GM23338 (cell line): Measurements from ENCODE around the gene SLC9A4. TPM values are rescaled to one million over a fixed set of nuclear protein-coding genes. Genes with fewer than 3 reads are reported as not detected.

Experiments used
- ATAC-seq: fragments of 200-7000 bp; cut with Tn5 transposase; 3 replicates; pipeline ENCODE4 v1.9.1; 2020
- DNase-seq: peaks from one replicate; pipeline ENCODE4 v3.0.0-alpha.2; 2015; ENCODE audit warnings: low spot score
- H2AFZ ChIP-seq: fragments of 200-600 bp; sonication (generic); 2 replicates; pipeline ENCODE4 v1.8.0; 2016; ENCODE audit warnings: antibody characterized with exemption, mild to moderate bottlenecking, moderate library complexity
- H3F3A ChIP-seq: fragments of 200-600 bp; sonication (generic); replicated peaks from 2 replicates; pipeline ENCODE4 v1.8.0; 2017; ENCODE audit warnings: antibody characterized with exemption, mixed run types, low read depth
- H3K27ac ChIP-seq: fragments of 200-600 bp; sonication (generic); 2 replicates; pipeline ENCODE4 v1.6.1; 2016; ENCODE audit warnings: low read depth
- H3K27me3 ChIP-seq: fragments of 200-600 bp; sonication (generic); 2 replicates; pipeline ENCODE4 v1.8.0; 2016; ENCODE audit warnings: mild to moderate bottlenecking, mixed run types, moderate library complexity; ENCODE audit not compliant: insufficient read depth
- H3K36me3 ChIP-seq: fragments of 200-600 bp; sonication (generic); 2 replicates; pipeline ENCODE4 v1.8.0; 2016; ENCODE audit warnings: mild to moderate bottlenecking; ENCODE audit not compliant: insufficient read depth
- H3K4me1 ChIP-seq: fragments of 200-600 bp; sonication (generic); 2 replicates; pipeline ENCODE4 v1.8.0; 2016; ENCODE audit warnings: mild to moderate bottlenecking, moderate library complexity; ENCODE audit not compliant: insufficient read depth
- H3K4me2 ChIP-seq: fragments of 200-600 bp; sonication (generic); 2 replicates; pipeline ENCODE4 v1.7.1; 2017; ENCODE audit warnings: mixed run types
- H3K4me3 ChIP-seq: fragments of 200-600 bp; sonication (generic); 2 replicates; pipeline ENCODE4 v1.6.1; 2016; ENCODE audit warnings: mixed run types
- H3K79me2 ChIP-seq: fragments of 200-600 bp; sonication (generic); replicated peaks from 2 replicates; pipeline ENCODE4 v1.8.0; 2017; ENCODE audit warnings: mild to moderate bottlenecking; ENCODE audit not compliant: insufficient read depth
- H3K9me2 ChIP-seq: fragments of 200-600 bp; sonication (generic); 2 replicates; pipeline ENCODE4 v1.8.0; 2017; ENCODE audit not compliant: insufficient read depth
- H4K20me1 ChIP-seq: fragments of 200-600 bp; sonication (generic); replicated peaks from 2 replicates; pipeline ENCODE4 v1.8.0; 2017; ENCODE audit warnings: mild to moderate bottlenecking; ENCODE audit not compliant: insufficient read depth
- H3K27ac Mint-ChIP-seq: 2 replicates; pipeline ENCODE4 v1.8.0; 2020; ENCODE audit warnings: inconsistent platforms, mild to moderate bottlenecking, moderate library complexity, mixed read lengths
- H3K27me3 Mint-ChIP-seq: 3 replicates; pipeline ENCODE4 v1.8.0; 2022; ENCODE audit warnings: low read depth, mild to moderate bottlenecking, moderate library complexity, mixed read lengths, inconsistent platforms; ENCODE audit not compliant: insufficient read depth, poor library complexity
- H3K36me3 Mint-ChIP-seq: 3 replicates; pipeline ENCODE4 v1.8.0; 2021; ENCODE audit warnings: low read depth, mild to moderate bottlenecking, inconsistent platforms, moderate library complexity, mixed read lengths
- H3K4me1 Mint-ChIP-seq: 3 replicates; pipeline ENCODE4 v1.8.0; 2020; ENCODE audit warnings: mild to moderate bottlenecking, inconsistent platforms, mixed read lengths
- H3K4me3 Mint-ChIP-seq: 3 replicates; pipeline ENCODE4 v1.8.0; 2021; ENCODE audit warnings: moderate library complexity, mild to moderate bottlenecking, inconsistent platforms, mixed read lengths
- H3K9me3 Mint-ChIP-seq: 3 replicates; pipeline ENCODE4 v1.8.0; 2020; ENCODE audit warnings: moderate library complexity, mild to moderate bottlenecking, inconsistent platforms, mixed read lengths
- EZH2 ChIP-seq: fragments of 200-600 bp; sonication (generic); IDR thresholded peaks from one replicate; pipeline ENCODE4 v1.8.0; 2017; ENCODE audit warnings: antibody characterized with exemption, mild to moderate bottlenecking, low read depth; ENCODE audit not compliant: unreplicated experiment
- EZH2phosphoT487 ChIP-seq: fragments of 200-600 bp; sonication (generic); IDR thresholded peaks from one replicate; pipeline ENCODE4 v1.8.1; 2018; ENCODE audit warnings: antibody characterized with exemption; ENCODE audit not compliant: unreplicated experiment
- JUNB ChIP-seq: IDR thresholded peaks from one replicate; pipeline ENCODE4 v1.6.1; 2016; ENCODE audit warnings: antibody characterized with exemption; ENCODE audit not compliant: unreplicated experiment
- NANOG ChIP-seq: IDR thresholded peaks from 2 replicates; pipeline ENCODE4 v1.6.1; 2016; ENCODE audit warnings: antibody characterized with exemption, borderline replicate concordance
- POLR2AphosphoS5 ChIP-seq: IDR thresholded peaks from 2 replicates; pipeline ENCODE4 v1.6.1; 2016; ENCODE audit warnings: antibody characterized with exemption, low read depth
- STAT1 ChIP-seq: IDR thresholded peaks from one replicate; pipeline ENCODE4 v1.6.1; 2016; ENCODE audit warnings: antibody characterized with exemption; ENCODE audit not compliant: unreplicated experiment
- ZNF114 ChIP-seq: fragments of 250-450 bp; sonication (Bioruptor Pico); IDR thresholded peaks from 2 replicates; pipeline ENCODE4 v1.5.0; 2020; ENCODE audit warnings: mild to moderate bottlenecking, moderate library complexity
- ZNF331 ChIP-seq: fragments of 250-450 bp; sonication (Bioruptor Pico); IDR thresholded peaks from 2 replicates; pipeline ENCODE4 v1.5.0; 2020; ENCODE audit warnings: low read depth, mild to moderate bottlenecking, moderate library complexity
- polyA plus RNA-seq: library from polyadenylated mRNA; unstranded; fragments of >200 nt; fragmentation: Nextera tagmentation; extraction: Ambion mirVana; gene quantifications from 2 replicates; pipeline ENCODE4 v1.2.1, GENCODE V29; 2016
- total RNA-seq: library from RNA; depleted of rRNA; stranded (reverse); fragments of >200 nt; shearing (Covaris generic); gene quantifications from 2 replicates; pipeline ENCODE4 v1.2.3, GENCODE V29; 2014
- TF ChIP-seq, protein P1 (sequence below), 2 experiments: fragments of 200-600 bp in 1 of 2; sonication (generic) in 1 of 2; conservative IDR thresholded peaks; 2 replicates each; pipeline versions ENCODE4 v1.5.1 to v1.6.1; 2016 to 2017; ENCODE audit warnings: antibody characterized with exemption in 2 of 2, low read depth in 2 of 2, mild to moderate bottlenecking in 2 of 2, moderate library complexity in 1 of 2
- TF ChIP-seq, protein P2 (sequence below): IDR thresholded peaks from 2 replicates; pipeline ENCODE4 v1.6.1; 2016; ENCODE audit warnings: antibody characterized with exemption
- TF ChIP-seq, protein P3 (sequence below): IDR thresholded peaks from one replicate; pipeline ENCODE4 v1.6.1; 2018; ENCODE audit warnings: antibody characterized with exemption; ENCODE audit not compliant: unreplicated experiment
- TF ChIP-seq, protein P4 (sequence below): fragments of 250-450 bp; sonication (Bioruptor Pico); IDR thresholded peaks from 2 replicates; pipeline ENCODE4 v1.5.0; 2020; ENCODE audit warnings: mild to moderate bottlenecking, moderate library complexity

Gene SLC9A4
- total and polyA plus RNA-seq, 2 experiments from 2014 or later: not detected

DNA sequence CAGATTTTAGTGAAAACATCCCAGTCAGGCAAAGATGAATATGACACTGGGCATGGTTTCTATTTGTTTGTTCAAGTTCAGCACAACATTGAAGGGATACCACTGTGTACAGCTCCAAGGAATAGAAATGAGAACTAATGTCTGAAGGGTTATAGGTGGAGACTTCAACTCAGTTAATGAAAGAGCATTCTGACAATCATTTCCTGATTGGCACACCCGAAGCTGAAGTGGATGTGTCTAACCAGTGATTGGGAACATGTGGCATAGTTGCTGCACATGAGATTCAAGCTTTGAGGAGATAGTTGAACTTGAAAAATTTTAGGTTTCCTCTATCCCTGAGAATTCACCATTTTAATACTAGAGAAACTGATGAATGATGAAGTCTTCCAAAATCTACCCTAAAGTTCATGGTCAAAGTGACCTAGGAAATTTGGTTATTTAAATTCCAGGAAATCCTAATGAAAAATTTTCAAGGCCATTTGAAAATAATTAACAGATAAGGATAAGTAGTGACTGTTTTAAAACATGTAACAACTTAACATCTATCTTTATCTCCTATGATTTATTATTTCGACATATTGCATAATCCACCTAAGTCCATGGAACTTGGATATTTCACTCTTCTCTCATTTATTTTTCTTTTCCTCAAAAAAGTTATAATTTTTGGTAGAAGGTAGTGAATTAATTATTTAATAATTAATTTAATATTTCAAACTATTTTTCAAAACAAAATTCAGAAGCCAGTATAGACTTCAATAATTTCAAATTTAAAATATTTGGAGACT, 38.0 kb downstream of the SLC9A4 start:
- Mint-ChIP-seq H3K36me3 (no peaks in the 10 kb centered on the region; the same call in 2 of the 3 replicates), H3K4me3 (no peak overlapping the region), H3K9me3 (peaks cover 3% of the 10 kb centered on the region; the same call in 2 of the 3 replicates), H3K4me1 (peaks cover 12% of the 10 kb centered on the region; the same call in 2 of the 3 replicates), H3K27me3 (peaks cover 4% of the 10 kb centered on the region), H3K27ac (no peak overlapping the region)
- no peak for TF ChIP-seq STAT1
- TF ChIP-seq, protein P1, sequence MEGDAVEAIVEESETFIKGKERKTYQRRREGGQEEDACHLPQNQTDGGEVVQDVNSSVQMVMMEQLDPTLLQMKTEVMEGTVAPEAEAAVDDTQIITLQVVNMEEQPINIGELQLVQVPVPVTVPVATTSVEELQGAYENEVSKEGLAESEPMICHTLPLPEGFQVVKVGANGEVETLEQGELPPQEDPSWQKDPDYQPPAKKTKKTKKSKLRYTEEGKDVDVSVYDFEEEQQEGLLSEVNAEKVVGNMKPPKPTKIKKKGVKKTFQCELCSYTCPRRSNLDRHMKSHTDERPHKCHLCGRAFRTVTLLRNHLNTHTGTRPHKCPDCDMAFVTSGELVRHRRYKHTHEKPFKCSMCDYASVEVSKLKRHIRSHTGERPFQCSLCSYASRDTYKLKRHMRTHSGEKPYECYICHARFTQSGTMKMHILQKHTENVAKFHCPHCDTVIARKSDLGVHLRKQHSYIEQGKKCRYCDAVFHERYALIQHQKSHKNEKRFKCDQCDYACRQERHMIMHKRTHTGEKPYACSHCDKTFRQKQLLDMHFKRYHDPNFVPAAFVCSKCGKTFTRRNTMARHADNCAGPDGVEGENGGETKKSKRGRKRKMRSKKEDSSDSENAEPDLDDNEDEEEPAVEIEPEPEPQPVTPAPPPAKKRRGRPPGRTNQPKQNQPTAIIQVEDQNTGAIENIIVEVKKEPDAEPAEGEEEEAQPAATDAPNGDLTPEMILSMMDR (conservative IDR thresholded peaks at IDR 0.05; ENCODE audit: low read depth in 2 of 2): no peak
- TF ChIP-seq, protein P2, sequence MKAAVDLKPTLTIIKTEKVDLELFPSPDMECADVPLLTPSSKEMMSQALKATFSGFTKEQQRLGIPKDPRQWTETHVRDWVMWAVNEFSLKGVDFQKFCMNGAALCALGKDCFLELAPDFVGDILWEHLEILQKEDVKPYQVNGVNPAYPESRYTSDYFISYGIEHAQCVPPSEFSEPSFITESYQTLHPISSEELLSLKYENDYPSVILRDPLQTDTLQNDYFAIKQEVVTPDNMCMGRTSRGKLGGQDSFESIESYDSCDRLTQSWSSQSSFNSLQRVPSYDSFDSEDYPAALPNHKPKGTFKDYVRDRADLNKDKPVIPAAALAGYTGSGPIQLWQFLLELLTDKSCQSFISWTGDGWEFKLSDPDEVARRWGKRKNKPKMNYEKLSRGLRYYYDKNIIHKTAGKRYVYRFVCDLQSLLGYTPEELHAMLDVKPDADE: no peak
- TF ChIP-seq, protein P3, sequence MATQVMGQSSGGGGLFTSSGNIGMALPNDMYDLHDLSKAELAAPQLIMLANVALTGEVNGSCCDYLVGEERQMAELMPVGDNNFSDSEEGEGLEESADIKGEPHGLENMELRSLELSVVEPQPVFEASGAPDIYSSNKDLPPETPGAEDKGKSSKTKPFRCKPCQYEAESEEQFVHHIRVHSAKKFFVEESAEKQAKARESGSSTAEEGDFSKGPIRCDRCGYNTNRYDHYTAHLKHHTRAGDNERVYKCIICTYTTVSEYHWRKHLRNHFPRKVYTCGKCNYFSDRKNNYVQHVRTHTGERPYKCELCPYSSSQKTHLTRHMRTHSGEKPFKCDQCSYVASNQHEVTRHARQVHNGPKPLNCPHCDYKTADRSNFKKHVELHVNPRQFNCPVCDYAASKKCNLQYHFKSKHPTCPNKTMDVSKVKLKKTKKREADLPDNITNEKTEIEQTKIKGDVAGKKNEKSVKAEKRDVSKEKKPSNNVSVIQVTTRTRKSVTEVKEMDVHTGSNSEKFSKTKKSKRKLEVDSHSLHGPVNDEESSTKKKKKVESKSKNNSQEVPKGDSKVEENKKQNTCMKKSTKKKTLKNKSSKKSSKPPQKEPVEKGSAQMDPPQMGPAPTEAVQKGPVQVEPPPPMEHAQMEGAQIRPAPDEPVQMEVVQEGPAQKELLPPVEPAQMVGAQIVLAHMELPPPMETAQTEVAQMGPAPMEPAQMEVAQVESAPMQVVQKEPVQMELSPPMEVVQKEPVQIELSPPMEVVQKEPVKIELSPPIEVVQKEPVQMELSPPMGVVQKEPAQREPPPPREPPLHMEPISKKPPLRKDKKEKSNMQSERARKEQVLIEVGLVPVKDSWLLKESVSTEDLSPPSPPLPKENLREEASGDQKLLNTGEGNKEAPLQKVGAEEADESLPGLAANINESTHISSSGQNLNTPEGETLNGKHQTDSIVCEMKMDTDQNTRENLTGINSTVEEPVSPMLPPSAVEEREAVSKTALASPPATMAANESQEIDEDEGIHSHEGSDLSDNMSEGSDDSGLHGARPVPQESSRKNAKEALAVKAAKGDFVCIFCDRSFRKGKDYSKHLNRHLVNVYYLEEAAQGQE: no peak
- TF ChIP-seq ZNF331 (CRISPR knock-in tag): no peak
- no peak for TF ChIP-seq EZH2phosphoT487
- TF ChIP-seq ZNF114: no peak
- TF ChIP-seq, protein P4, sequence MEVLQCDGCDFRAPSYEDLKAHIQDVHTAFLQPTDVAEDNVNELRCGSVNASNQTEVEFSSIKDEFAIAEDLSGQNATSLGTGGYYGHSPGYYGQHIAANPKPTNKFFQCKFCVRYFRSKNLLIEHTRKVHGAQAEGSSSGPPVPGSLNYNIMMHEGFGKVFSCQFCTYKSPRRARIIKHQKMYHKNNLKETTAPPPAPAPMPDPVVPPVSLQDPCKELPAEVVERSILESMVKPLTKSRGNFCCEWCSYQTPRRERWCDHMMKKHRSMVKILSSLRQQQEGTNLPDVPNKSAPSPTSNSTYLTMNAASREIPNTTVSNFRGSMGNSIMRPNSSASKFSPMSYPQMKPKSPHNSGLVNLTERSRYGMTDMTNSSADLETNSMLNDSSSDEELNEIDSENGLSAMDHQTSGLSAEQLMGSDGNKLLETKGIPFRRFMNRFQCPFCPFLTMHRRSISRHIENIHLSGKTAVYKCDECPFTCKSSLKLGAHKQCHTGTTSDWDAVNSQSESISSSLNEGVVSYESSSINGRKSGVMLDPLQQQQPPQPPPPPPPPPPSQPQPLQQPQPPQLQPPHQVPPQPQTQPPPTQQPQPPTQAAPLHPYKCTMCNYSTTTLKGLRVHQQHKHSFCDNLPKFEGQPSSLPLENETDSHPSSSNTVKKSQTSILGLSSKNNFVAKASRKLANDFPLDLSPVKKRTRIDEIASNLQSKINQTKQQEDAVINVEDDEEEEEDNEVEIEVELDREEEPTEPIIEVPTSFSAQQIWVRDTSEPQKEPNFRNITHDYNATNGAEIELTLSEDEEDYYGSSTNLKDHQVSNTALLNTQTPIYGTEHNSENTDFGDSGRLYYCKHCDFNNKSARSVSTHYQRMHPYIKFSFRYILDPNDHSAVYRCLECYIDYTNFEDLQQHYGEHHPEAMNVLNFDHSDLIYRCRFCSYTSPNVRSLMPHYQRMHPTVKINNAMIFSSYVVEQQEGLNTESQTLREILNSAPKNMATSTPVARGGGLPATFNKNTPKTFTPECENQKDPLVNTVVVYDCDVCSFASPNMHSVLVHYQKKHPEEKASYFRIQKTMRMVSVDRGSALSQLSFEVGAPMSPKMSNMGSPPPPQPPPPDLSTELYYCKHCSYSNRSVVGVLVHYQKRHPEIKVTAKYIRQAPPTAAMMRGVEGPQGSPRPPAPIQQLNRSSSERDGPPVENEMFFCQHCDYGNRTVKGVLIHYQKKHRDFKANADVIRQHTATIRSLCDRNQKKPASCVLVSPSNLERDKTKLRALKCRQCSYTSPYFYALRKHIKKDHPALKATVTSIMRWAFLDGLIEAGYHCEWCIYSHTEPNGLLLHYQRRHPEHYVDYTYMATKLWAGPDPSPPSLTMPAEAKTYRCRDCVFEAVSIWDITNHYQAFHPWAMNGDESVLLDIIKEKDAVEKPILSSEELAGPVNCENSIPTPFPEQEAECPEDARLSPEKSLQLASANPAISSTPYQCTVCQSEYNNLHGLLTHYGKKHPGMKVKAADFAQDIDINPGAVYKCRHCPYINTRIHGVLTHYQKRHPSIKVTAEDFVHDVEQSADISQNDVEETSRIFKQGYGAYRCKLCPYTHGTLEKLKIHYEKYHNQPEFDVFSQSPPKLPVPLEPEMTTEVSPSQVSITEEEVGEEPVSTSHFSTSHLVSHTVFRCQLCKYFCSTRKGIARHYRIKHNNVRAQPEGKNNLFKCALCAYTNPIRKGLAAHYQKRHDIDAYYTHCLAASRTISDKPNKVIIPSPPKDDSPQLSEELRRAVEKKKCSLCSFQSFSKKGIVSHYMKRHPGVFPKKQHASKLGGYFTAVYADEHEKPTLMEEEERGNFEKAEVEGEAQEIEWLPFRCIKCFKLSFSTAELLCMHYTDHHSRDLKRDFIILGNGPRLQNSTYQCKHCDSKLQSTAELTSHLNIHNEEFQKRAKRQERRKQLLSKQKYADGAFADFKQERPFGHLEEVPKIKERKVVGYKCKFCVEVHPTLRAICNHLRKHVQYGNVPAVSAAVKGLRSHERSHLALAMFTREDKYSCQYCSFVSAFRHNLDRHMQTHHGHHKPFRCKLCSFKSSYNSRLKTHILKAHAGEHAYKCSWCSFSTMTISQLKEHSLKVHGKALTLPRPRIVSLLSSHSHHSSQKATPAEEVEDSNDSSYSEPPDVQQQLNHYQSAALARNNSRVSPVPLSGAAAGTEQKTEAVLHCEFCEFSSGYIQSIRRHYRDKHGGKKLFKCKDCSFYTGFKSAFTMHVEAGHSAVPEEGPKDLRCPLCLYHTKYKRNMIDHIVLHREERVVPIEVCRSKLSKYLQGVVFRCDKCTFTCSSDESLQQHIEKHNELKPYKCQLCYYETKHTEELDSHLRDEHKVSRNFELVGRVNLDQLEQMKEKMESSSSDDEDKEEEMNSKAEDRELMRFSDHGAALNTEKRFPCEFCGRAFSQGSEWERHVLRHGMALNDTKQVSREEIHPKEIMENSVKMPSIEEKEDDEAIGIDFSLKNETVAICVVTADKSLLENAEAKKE (CRISPR knock-in tag): no peak
- TF ChIP-seq NANOG: no peak
- TF ChIP-seq EZH2: no peak
- no peak for TF ChIP-seq JUNB
- no peak for TF ChIP-seq POLR2AphosphoS5
- H3K9me2 ChIP-seq: peaks cover 30% of the 10 kb centered on the region; the same call in 1 of the 2 replicates
- no peaks in the 10 kb centered on the region for H3K36me3 ChIP-seq
- ATAC-seq (no peak), DNase-seq (no peak)
- no peaks in the 10 kb centered on the region for H3K27me3 ChIP-seq
- H3K4me1 ChIP-seq: 0 out of 2 replicates have a peak, but pooled peaks cover 6% of the 10 kb centered on the region
- H3F3A ChIP-seq: no peaks in the 10 kb centered on the region
- no peak overlapping the region for H3K4me3 ChIP-seq
- no peak overlapping the region for H2AFZ ChIP-seq
- H4K20me1 ChIP-seq: no peaks in the 10 kb centered on the region
- H3K79me2 ChIP-seq: no peaks in the 10 kb centered on the region
- H3K27ac ChIP-seq: no peak overlapping the region
- no peak overlapping the region for H3K4me2 ChIP-seq
